HG03139 (cell line): Measurements from ENCODE around the gene HIRIP3.
"Not testable (repeated sequence)": the region's sequence is repeated elsewhere in the genome, so short reads cannot be mapped to it uniquely, and the experiment has no call there.

Source experiments
- ATAC-seq: cut with Tn5 transposase; IDR thresholded peaks from one replicate; pipeline ENCODE4 v1.9.1; 2021; ENCODE audit not compliant: unreplicated experiment

Gene HIRIP3

GRCh38 chr16:30017277-30017656 is 21.9 kb upstream of the HIRIP3 start:
- ATAC-seq, result no peak

DNA sequence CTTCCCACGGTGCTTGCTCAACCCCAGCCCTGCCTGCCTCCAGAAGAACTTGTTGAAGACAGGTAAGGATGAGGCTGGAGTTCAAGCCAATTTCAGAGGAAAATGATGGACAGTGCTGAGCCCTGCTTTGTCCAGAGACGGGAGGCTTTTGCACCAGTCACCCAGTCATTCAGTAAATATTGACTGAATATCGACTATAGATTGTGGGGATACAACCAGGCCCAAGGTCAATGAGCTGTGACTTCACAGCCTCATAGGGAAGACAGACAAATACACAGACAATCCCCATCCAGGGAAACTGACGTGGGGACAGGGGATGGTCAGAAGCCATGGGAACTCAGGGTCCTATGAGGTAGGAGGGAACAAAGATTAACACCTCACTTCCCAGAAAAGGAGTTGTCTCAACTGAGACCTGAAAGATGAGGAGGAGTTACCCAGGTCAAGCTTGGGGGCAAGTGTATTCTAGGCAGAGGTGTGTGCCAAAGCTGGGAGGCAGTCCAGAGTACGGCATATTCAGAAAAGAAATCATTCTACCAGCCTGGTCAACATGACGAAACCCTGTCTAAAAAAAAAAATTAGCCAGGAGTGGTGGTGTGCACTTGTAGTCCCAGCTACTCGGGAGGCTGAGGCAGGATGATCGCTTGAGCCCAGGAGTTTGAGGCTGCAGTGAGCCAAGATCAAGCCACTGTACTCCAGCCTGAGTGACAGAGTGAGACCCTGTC is 21.3 kb upstream of the HIRIP3 start:
- no peak for ATAC-seq

DNA sequence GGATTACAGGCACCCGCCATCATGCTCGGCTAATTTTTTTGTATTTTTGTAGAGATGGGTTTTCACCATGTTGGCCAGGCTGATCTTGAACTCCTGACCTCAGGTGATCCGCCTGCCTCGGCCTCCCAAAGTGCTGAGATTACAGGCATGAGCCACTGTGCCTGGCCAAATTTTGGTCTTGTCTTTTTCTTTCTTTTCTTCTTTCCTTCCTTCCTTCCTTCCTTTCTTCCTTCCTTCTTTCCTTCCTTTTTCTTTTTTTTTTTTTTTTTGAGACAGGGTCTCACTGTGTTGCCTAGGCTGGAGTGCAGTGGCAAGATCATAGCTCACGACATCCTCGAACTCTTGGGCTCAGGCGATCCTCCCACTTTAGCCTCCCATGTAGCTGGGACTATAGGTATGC is 20.0 kb upstream of the HIRIP3 start:
- not testable (repeated sequence) for ATAC-seq

DNA sequence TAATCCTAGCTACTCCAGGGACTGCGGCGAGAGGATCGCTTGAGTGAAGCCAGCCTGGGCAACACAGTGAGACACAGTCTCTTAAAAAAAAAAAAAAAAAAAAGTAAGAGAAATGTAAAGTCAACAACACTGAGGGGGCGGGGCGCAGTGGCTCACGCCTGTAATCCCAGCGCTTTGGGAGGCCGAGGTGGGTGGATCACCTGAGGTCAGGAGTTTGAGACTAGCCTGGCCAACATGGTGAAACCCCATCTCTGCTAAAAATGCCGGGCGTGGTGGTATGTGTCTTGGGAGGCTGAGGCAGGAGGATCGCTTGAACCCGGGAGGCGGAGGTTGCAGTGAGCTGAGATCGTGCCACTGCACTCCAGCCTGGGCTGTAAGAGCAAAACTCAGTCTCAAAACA is 17.2 kb upstream of the HIRIP3 start:
- not testable (repeated sequence) for ATAC-seq

DNA sequence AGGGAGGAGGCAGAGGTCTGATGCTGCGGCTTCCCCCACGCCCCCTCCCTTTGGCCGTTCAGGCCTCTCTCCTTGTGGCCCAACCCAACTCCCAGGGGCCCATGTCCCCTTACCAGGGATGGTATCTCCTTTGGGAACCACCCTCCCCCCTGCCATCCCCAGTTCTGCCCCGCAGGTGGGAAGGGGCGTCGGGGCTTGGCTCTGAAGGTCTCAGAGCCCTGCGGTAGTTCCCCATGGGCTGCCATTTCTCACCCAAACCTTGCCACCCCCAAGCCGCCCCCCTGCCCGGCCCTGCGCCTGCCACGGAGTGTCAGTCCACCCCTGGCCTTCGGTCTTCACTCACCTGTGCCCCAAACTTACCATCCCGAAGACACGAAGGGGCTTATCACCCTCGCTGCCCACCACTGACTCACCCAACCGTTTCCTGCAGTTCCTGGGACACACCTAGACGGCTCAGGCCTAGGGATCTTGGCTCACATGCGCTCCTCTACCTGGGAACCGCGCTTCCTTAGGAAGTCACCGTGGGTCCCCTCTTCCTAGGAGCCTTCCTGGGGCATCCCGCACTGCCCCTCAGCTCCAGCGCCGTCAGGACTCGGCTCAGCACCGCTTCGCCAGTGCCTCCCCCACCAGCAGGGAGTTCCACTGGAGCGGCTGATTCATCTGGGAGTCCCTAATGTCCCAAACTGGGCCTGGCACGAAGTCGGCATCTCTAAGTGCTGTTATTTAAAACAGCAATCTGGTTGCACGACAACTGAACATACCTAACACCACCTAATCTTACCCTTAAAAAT is 16.5 kb upstream of the HIRIP3 start:
- no peak for ATAC-seq

DNA sequence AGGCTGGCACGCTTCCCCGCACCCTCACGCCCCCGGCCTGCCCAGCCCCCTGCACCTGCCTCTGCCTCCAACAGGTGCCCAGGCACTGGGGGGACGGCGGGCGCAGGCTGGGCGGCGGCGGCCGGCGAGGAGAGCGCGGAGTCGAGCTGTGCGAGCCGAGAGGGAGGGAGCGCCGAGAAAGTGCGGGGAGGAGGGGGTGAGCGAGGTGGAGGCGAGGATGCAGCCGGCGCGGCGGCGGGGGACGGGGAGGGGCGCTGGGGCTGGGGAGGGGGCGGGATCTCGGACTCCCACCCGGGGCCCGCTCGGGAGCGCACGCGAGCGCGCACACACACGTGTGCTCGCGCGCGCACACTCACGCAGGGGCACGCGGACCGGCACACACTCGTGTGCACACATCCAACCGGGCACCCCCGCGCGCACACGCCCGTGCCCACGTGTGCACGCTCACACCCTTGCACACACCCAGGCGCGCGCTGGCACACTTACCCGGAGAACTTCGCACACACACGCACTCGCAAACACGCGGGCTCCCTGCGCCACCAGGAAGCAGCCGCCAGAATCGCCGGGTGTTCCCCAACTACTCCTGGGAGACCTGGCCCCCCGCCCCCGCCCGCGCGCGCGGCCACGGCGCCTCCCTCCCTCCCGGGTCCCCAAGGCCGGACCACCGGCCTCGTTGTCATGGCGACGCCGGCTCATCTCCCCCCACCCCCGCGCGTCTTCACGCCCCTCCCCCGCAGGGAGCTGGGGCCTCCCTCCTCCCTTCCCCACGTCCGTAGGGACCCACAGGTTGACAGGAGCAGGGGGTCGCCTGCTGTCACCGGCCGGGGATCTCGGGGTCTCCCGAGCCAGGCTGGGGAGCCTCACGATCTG is 15.7 kb upstream of the HIRIP3 start, which contains the start of gene DOC2A:
Gene DOC2A (minus strand): TSS at position 184 of the 870 bp plus-strand sequence. CDS start 805 bp downstream, outside the sequence.
- ATAC-seq, result no peak

DNA sequence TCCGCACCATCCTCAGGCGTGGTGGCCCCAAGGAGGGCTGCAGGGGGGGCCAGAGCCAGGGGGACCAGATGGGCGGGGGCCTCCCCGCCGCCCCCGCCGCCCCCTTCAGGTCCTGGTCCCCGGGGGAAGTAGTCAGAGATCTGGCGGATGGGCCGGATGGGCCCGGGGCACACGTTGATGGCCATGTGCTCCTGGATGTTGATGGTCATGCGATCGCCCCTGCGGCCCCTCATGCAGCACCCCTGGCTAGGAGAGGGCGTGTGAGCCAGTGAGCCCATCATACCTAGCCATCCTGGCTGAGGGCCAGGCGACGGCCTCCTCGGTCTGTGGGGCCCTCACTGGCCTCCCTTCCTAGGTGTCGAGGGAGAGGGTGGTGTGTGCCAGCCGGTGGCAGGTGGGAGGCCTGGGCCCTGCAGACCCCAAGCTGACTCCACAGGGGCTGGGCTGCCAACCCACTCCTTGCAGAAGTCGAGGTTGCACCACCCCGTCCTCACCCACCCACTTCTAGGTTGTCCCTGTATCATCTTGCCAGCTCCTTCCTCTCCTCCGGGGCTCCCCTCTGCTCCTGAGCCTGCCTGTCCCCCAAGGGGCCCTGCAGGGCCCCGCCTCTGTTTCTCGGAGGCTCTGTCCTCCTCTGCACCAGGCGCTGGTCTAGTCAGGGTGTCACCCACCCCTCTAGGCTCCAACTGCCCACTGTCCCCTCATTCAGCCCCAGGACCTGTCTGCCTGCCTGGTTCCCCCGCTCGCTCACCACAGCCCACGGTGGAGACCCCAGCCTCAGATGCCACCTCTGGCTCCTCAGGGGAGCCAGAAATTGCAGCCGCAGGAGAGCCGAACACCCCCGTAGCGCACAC is 14.8 kb upstream of the HIRIP3 start:
- no peak for ATAC-seq

DNA sequence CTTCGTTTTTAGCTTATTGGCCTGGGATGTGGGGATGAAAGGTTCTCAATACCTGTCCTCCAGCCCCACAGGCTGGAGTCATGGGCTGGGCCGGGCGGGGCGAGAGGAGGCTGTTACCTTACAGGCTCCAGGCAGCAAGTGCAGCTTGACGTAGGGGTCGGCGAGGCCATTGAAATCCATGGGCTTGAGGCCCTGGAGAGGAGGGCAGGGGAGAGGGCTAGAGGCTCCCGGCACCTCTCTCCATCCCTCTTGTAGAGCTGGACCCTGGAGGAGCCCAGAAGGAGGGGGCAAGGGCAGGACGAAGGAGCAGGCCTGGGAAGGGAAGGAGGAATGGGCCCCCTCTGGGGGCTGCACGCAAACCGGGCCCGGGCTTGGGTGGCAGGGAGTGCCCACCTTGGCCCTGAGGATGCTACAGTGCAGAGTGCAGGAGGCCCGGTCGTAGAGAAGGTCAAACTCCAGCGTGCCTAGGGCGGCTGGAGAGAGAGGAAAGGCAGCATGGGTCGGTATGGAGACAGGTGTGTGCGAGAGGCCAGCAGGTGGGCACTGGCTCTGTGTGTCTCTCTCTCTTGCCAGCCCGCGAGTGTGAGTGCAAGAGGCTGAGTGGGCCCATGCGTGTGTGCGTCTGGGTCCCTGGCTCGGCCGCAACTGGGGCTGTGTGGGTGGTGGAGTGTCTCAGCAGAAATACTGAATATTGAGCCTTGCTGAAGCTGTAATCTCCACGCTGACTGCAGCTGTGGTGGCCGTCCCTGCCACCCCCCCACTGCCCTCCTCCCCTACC is 13.9 kb upstream of the HIRIP3 start:
- no peak for ATAC-seq

GRCh38 chr16:30007378-30007895 is 12.0 kb upstream of the HIRIP3 start:
- ATAC-seq, result no peak

GRCh38 chr16:30006659-30007377 is 11.4 kb upstream of the HIRIP3 start:
- ATAC-seq, result no peak

GRCh38 chr16:30006095-30006473 is 10.7 kb upstream of the HIRIP3 start:
- no peak for ATAC-seq

- ATAC-seq, result no peak
Observed at GRCh38 chr16:30005341-30006094, 10.1 kb upstream of the HIRIP3 start.

GRCh38 chr16:30004811-30005242 is 9.4 kb upstream of the HIRIP3 start:
- no peak for ATAC-seq

- ATAC-seq, result no peak
Observed at GRCh38 chr16:30004424-30004776, 9.0 kb upstream of the HIRIP3 start.

GRCh38 chr16:30003670-30004423 is 8.4 kb upstream of the HIRIP3 start:
- no peak for ATAC-seq

DNA sequence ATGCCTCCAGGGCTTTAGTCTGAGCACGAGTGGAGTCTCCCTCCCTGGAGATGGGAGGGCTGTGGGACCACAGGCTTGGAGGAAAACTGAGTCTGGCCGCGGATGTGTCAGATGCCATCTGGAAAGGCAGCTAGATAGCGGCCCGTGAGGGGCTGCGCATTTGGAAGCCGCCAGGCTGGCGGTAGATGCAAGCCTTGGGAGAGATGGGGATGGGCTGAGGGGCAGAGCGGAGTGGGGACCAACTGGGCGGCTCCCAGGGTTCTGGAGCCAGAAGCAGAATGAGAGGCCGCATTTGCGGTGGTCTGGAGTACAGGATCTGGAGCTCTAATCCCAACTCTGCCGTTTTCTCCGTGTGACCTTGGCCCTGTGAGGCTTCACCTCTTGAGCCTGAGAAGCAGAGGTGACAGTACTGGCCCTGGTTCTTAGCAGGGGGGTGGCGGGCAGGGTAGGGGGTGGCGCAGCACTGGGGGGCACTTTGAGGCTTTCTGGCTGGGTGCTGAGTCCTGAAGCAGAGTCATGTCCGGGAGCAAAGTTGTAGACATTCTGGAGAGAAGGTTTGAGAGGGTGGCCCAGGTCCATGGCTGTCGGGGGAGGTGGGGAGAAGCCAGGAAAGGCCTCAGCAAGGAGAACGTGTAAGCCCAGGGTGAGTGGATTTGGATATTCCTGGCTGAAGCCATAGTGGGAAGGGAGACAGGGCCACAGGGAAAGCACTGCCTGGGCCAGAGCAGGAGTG is 7.4 kb upstream of the HIRIP3 start:
- ATAC-seq, result no peak
